ENCODE data around the gene PROX2.

DNA sequence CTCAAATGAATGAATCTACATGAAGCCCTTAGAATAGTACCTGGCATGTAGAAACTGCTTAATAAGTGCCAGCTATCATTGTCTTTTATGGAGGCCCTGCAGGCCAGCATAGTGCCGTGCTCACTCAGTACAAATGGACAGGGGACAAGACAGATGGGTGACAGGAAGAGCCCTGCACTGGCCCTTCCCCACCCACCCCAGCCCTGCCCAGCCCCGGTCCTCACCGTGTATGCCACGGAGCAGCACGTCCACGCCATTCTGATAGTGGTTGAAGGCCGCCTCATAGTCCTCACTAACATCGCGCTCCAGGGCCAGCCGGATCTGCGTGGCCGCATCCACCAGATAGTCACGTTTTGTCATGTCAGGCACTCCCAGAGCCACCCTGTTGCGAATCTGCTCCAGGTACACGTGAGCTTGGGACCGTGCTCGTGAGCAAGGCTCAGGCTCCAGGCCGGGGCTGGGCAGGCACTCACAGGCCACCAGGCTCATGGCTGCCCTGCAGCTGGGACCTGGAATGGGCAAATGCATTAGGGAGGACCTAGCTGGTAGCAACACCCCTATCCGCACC lies 45.2 kb upstream of the PROX2 start:
- TF ChIP-seq, protein P1, sequence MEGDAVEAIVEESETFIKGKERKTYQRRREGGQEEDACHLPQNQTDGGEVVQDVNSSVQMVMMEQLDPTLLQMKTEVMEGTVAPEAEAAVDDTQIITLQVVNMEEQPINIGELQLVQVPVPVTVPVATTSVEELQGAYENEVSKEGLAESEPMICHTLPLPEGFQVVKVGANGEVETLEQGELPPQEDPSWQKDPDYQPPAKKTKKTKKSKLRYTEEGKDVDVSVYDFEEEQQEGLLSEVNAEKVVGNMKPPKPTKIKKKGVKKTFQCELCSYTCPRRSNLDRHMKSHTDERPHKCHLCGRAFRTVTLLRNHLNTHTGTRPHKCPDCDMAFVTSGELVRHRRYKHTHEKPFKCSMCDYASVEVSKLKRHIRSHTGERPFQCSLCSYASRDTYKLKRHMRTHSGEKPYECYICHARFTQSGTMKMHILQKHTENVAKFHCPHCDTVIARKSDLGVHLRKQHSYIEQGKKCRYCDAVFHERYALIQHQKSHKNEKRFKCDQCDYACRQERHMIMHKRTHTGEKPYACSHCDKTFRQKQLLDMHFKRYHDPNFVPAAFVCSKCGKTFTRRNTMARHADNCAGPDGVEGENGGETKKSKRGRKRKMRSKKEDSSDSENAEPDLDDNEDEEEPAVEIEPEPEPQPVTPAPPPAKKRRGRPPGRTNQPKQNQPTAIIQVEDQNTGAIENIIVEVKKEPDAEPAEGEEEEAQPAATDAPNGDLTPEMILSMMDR (IDR thresholded peaks at IDR 0.05), result no peak
- no peak for TF ChIP-seq POLR2A (IDR thresholded peaks at IDR 0.05)

Data from adrenal gland (tissue), 5 donors.